HCT116 (cell line): ENCODE measurements around the gene COX6B2. TPM values are rescaled to one million over a fixed set of nuclear protein-coding genes. Genes with fewer than 3 reads are reported as not detected.

Source experiments
- ATAC-seq: fragments of 200-7000 bp; cut with Tn5 transposase; 2 replicates; pipeline ENCODE4 v1.9.1; 2020; ENCODE audit warnings: mild to moderate bottlenecking, moderate library complexity
- BruUV-seq: library from RNA; stranded (reverse); fragments of 400-500 nt; replicated peaks from 2 replicates; lab custom pipeline; 2021; lab: Mats Ljungman, UMichigan
- CTCF ChIA-PET: fragments of 300-600 bp; sonication (Branson Sonifier 250); formaldehyde crosslinking; loops from one replicate; lab custom pipeline; 2021; ENCODE audit warnings: antibody characterized with exemption; lab: Charles Lee
- POLR2A ChIA-PET: fragments of 300-600, 350-600 bp; sonication (Branson Sonifier 250); formaldehyde crosslinking; loops from one replicate; lab custom pipeline; 2021; ENCODE audit warnings: antibody characterized with exemption; lab: Charles Lee
- RAD21 ChIA-PET, 2 experiments: fragments of 300-600 bp; sonication (Branson Sonifier 250); formaldehyde crosslinking; loops; one replicate each; lab custom pipeline; 2023; ENCODE audit warnings: low total read pairs in 2 of 2; ENCODE audit not compliant: uncharacterized antibody in 2 of 2, unreplicated experiment in 2 of 2, low non-redundant PET in 1 of 2; lab: Charles Lee
- DNase-seq: peaks from one replicate; pipeline ENCODE4 v3.0.0-alpha.2; 2010; ENCODE audit warnings: low read depth, low spot score
- H2AFZ ChIP-seq: fragments of 200-600 bp; shearing (Covaris generic), sonication (generic); 2 replicates; pipeline ENCODE4 v1.6.1; 2017; ENCODE audit warnings: low read depth, mixed run types, mixed read lengths, antibody characterized with exemption, low read length; ENCODE audit not compliant: poor library complexity, severe bottlenecking
- H3K27ac ChIP-seq: 2 replicates; pipeline ENCODE4 v1.5.1; 2012; ENCODE audit warnings: low read depth, low read length
- H3K27me3 ChIP-seq: fragments of 200-600 bp; sonication (generic); 2 replicates; pipeline ENCODE4 v1.6.1; 2016; ENCODE audit warnings: mixed run types, low read length, mixed read lengths; ENCODE audit not compliant: insufficient read depth
- H3K36me3 ChIP-seq, 2 experiments: fragments of 200-500 bp in 1 of 2; fragments of 200-600 bp in 1 of 2; sonication (Bioruptor generic) in 1 of 2; sonication (generic) in 1 of 2; 2 replicates each; pipeline versions ENCODE4 v1.5.1 to v1.6.1; 2014 to 2016; ENCODE audit warnings: low read length in 2 of 2, inconsistent platforms in 1 of 2, mixed read lengths in 1 of 2, mixed run types in 1 of 2; ENCODE audit not compliant: insufficient read depth in 2 of 2, control insufficient read depth in 1 of 2
- H3K4me1 ChIP-seq, 2 experiments: fragments of 200-600 bp in 1 of 2; sonication (generic) in 1 of 2; 2 replicates each; pipeline versions ENCODE4 v1.5.1 to v1.6.1; 2012 to 2017; ENCODE audit warnings: low read length in 2 of 2, inconsistent platforms in 1 of 2, mild to moderate bottlenecking in 1 of 2, mixed read lengths in 1 of 2, mixed run types in 1 of 2, moderate library complexity in 1 of 2; ENCODE audit not compliant: insufficient read depth in 2 of 2, control insufficient read depth in 1 of 2
- H3K4me2 ChIP-seq: fragments of 200-600 bp; sonication (generic); 2 replicates; pipeline ENCODE4 v1.6.1; 2017; ENCODE audit warnings: mixed run types, low read length, mixed read lengths
- H3K4me3 ChIP-seq, 2 experiments: fragments of 200-600 bp in 1 of 2; sonication (generic) in 1 of 2; replicated peaks in 1 of 2; 2 replicates each; pipeline ENCODE4 v1.5.1; 2011 to 2016; ENCODE audit warnings: low read length in 2 of 2, control low read depth in 1 of 2, low read depth in 1 of 2, mild to moderate bottlenecking in 1 of 2, mixed read lengths in 1 of 2, mixed run types in 1 of 2
- H3K79me2 ChIP-seq: fragments of 200-600 bp; sonication (generic); 2 replicates; pipeline ENCODE4 v1.6.1; 2017; ENCODE audit warnings: mild to moderate bottlenecking, mixed run types, low read length, moderate library complexity, mixed read lengths; ENCODE audit not compliant: insufficient read depth
- H3K9ac ChIP-seq: fragments of 200-600 bp; sonication (generic); 2 replicates; pipeline ENCODE4 v1.6.1; 2016; ENCODE audit warnings: low read length, mixed read lengths
- H3K9me2 ChIP-seq: fragments of 200-600 bp; sonication (generic), shearing (Covaris generic); 2 replicates; pipeline ENCODE4 v1.6.1; 2017; ENCODE audit warnings: mixed run types, mild to moderate bottlenecking, moderate library complexity; ENCODE audit not compliant: insufficient read depth
- H3K9me3 ChIP-seq, 2 experiments: fragments of 200-500 bp in 1 of 2; fragments of 200-600 bp in 1 of 2; sonication (Bioruptor generic) in 1 of 2; sonication (generic) in 1 of 2; 2 replicates each; pipeline ENCODE4 v1.6.1; 2014 to 2017; ENCODE audit warnings: low read length in 2 of 2, mixed read lengths in 2 of 2, inconsistent platforms in 1 of 2, low read depth in 1 of 2, mild to moderate bottlenecking in 1 of 2, mixed run types in 1 of 2, moderate library complexity in 1 of 2; ENCODE audit not compliant: control insufficient read depth in 1 of 2, insufficient read depth in 1 of 2
- H4K20me1 ChIP-seq: fragments of 200-600 bp; sonication (generic), shearing (Covaris generic); 2 replicates; pipeline ENCODE4 v1.6.1; 2017; ENCODE audit warnings: mixed run types, mild to moderate bottlenecking, moderate library complexity; ENCODE audit not compliant: insufficient read depth
- CBX3 ChIP-seq: IDR thresholded peaks from 2 replicates; pipeline ENCODE4 v1.6.1; 2012; ENCODE audit warnings: low read depth
- EGR1 ChIP-seq: IDR thresholded peaks from 2 replicates; pipeline ENCODE4 v1.6.1; 2012; ENCODE audit warnings: low read depth
- EZH2phosphoT487 ChIP-seq: fragments of 200-600 bp; IDR thresholded peaks from 2 replicates; pipeline ENCODE4 v1.6.1; 2018; ENCODE audit warnings: antibody characterized with exemption, borderline replicate concordance
- MAX ChIP-seq: IDR thresholded peaks from 2 replicates; pipeline ENCODE4 v1.6.1; 2012
- POLR2AphosphoS5 ChIP-seq: IDR thresholded peaks from 2 replicates; pipeline ENCODE4 v1.6.1; 2011; ENCODE audit warnings: mild to moderate bottlenecking, low read depth, low read length, moderate library complexity
- intact Hi-C: fragments of 100-400 bp; cut with micrococcal nuclease; formaldehyde crosslinking; loops from 2 replicates; pipeline ENCODE4 v1.10.0; 2022
- total RNA-seq: library from RNA; stranded (reverse); gene quantifications from one replicate; pipeline ENCODE4 v1.2.1, GENCODE V29; 2021; ENCODE audit not compliant: unreplicated experiment

Gene COX6B2
- total RNA-seq, 1 experiment from 2014 or later, result 2.4 TPM

DNA sequence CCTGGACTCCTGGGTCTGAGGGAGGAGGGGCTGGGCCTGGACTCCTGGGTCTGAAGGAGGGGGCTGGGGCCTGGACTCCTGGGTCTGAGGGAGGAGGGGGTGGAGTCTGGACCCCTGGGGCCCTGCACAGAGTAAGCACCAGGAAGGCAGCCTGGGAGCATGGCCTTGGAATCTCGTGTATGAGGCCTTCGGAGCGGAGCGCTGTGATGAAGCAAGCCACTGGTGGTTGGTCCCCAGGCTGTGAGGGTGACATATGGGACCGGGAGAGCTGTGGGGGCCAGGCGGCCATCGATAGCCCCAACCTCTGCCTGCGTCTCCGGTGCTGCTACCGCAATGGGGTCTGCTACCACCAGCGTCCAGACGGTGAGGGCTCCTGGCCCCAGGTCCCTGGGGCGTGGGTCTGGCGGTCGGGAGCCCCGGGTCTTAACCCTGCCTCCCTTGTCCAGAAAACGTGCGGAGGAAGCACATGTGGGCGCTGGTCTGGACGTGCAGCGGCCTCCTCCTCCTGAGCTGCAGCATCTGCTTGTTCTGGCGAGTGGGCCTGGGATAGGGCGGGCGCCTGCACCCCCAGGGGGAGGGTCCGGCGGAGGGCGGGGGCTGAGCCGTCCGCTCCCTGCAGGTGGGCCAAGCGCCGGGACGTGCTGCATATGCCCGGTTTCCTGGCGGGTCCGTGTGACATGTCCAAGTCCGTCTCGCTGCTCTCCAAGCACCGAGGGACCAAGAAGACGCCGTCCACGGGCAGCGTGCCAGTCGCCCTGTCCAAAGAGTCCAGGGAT lies 23.0 kb upstream of the COX6B2 start:
- TF ChIP-seq CBX3 (no peak), EZH2phosphoT487 (no peak), POLR2AphosphoS5 (peak; percentile 26; the same call in 1 of the 2 replicates)
- TF ChIP-seq, all 23 proteins: peak for 1
- DNase-seq, result no peak
- Histone ChIP-seq H3K9ac (no peak overlapping the region), H4K20me1 (no peaks in the 10 kb centered on the region), H3K9me2 (no peaks in the 10 kb centered on the region), H2AFZ (no peak overlapping the region), H3K27me3 (no peaks in the 10 kb centered on the region), H3K4me2 (no peak overlapping the region), H3K27ac (no peak overlapping the region), H3K4me1 (peaks cover 20 to 51% of the 10 kb centered on the region in 2 experiments; a peak in 3 of 4 replicates), H3K79me2 (peaks cover 9% of the 10 kb centered on the region), H3K4me3 (no peak overlapping the region), H3K36me3 (no peaks in the 10 kb centered on the region), H3K9me3 (no peaks in the 10 kb centered on the region)
- ChIA-PET POLR2A (no interaction called here), RAD21 (no interaction called here), CTCF (no interaction called here)
- intact Hi-C loops, result no loop called here
- no peak for ATAC-seq
- BruUV-seq, result no TSS peak

GRCh38 chr19:55376241-55376933 lies 21.9 kb upstream of the COX6B2 start, which contains the start of gene TMEM190:
Gene TMEM190, plus strand, starts transcription at chr19:55376826. Its CDS starts 28 bp downstream, at chr19:55376854.
- Histone ChIP-seq H3K27ac (no peak within 1 kb of the TSS), H4K20me1 (no peaks in the 10 kb centered on the region), H3K9ac (no peak within 1 kb of the TSS), H3K27me3 (no peaks in the 10 kb centered on the region), H3K36me3 (no peaks in the 10 kb centered on the region), H3K4me2 (peak within 1 kb of the TSS; percentile 22), H3K9me2 (no peaks in the 10 kb centered on the region), H3K4me1 (peaks cover 22 to 48% of the 10 kb centered on the region in 2 experiments; a peak in 3 of 4 replicates), H3K4me3 (no peak within 1 kb of the TSS), H3K79me2 (no peaks in the 10 kb centered on the region), H3K9me3 (no peaks in the 10 kb centered on the region), H2AFZ (no peak within 1 kb of the TSS)
- intact Hi-C loops, result no loop called here
- DNase-seq (no peak), ATAC-seq (peak; percentile 36)
- TF ChIP-seq MAX, result no peak
- TF ChIP-seq EGR1, result no peak
- POLR2A ChIA-PET, result no interaction called here
- CTCF ChIA-PET, result no interaction called here
- BruUV-seq, result no TSS peak
- RAD21 ChIA-PET, result no interaction called here
